Ammon's horn (tissue), 1 donor: Measurements from ENCODE around the gene SMARCA4.
"Not testable (repeated sequence)": the region's sequence is repeated elsewhere in the genome, so short reads cannot be mapped to it uniquely, and the experiment has no call there.

Source experiments
- DNase-seq: peaks from one replicate; pipeline ENCODE4 v3.0.0-alpha.2; 2016; ENCODE audit warnings: low spot score

SMARCA4 gene

GRCh38 chr19:11067356-11068113 is 106.7 kb downstream of the SMARCA4 start:
- DNase-seq, result no peak

- no peak for DNase-seq
Observed at GRCh38 chr19:11069561-11069960, 108.7 kb downstream of the SMARCA4 start.

GRCh38 chr19:11070123-11070522 is 109.3 kb downstream of the SMARCA4 start:
- no peak for DNase-seq

- DNase-seq, result no peak
Observed at GRCh38 chr19:11073568-11073967, 112.7 kb downstream of the SMARCA4 start.

GRCh38 chr19:11076792-11077191 is 116.0 kb downstream of the SMARCA4 start:
- DNase-seq, result not testable (repeated sequence)

- no peak for DNase-seq
Observed at GRCh38 chr19:11078893-11079292, 118.1 kb downstream of the SMARCA4 start.

GRCh38 chr19:11079999-11080398 is 119.2 kb downstream of the SMARCA4 start:
- no peak for DNase-seq

- no peak for DNase-seq
Observed at GRCh38 chr19:11087870-11088505, 127.2 kb downstream of the SMARCA4 start.

- peak; percentile 52 for DNase-seq
Observed at GRCh38 chr19:11088506-11089253, 127.8 kb downstream of the SMARCA4 start.

GRCh38 chr19:11089254-11090013 is 128.6 kb downstream of the SMARCA4 start, which contains the start of gene LDLR:
TSS of gene LDLR (plus strand) at chr19:11089463. CDS start at chr19:11089549, 86 bp downstream.
- DNase-seq, result peak; percentile 82

GRCh38 chr19:11090014-11090263 is 129.1 kb downstream of the SMARCA4 start:
- not testable (repeated sequence) for DNase-seq

- peak; percentile 98 for DNase-seq
Observed at GRCh38 chr19:11090264-11090996, 129.6 kb downstream of the SMARCA4 start.

- no peak for DNase-seq
Observed at GRCh38 chr19:11090997-11091702, 130.3 kb downstream of the SMARCA4 start.

GRCh38 chr19:11091703-11092153 is 130.9 kb downstream of the SMARCA4 start:
- DNase-seq, result no peak

- DNase-seq, result no peak
Observed at GRCh38 chr19:11092181-11092538, 131.3 kb downstream of the SMARCA4 start.

- no peak for DNase-seq
Observed at GRCh38 chr19:11093689-11094238, 132.9 kb downstream of the SMARCA4 start.

GRCh38 chr19:11094520-11094894 is 133.7 kb downstream of the SMARCA4 start:
- DNase-seq, result no peak

GRCh38 chr19:11096210-11096841 is 135.5 kb downstream of the SMARCA4 start:
- no peak for DNase-seq

GRCh38 chr19:11097367-11097766 is 136.5 kb downstream of the SMARCA4 start:
- not testable (repeated sequence) for DNase-seq

GRCh38 chr19:11098327-11098726 is 137.5 kb downstream of the SMARCA4 start:
- DNase-seq, result no peak
